SKM-1 (cell line): ENCODE data around the gene GAB1.

Experiments used
- DNase-seq: peaks from one replicate; lab custom pipeline; 2025; ENCODE audit not compliant: unreplicated experiment; lab: John Stamatoyannopoulos, UW

Gene GAB1

DNA sequence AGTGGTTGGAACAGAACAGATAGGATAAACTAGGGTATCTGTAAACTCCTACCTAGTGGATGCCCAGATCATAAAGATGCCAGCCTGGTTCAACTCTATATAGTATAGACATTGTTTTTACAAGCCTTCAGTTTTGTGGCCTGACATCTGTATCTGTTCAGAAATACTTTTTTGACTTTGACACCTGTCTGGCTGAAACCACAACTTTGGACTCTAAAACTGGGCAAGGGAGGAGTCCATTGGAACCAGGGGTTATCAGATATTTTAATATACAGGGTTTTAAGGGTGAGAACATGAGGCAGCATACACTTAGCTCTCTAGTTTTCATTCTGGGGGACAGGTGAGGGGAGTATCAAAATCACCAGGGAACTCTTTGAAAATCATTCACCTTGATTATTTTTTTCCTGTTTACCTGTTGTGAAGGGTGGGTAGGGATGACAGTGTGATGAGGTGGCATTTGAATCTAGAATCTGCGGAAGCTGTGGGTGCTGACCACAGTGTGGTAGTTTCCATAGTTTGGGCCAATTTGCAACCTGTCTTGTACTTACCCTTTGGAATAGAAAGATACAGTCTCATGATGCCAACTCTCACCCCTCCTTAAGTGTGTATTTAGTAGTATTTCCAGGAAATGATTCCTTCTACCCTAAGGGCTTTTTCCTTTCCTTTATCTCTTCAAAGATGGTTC lies 20.6 kb downstream of the GAB1 start:
- no peak for DNase-seq

DNA sequence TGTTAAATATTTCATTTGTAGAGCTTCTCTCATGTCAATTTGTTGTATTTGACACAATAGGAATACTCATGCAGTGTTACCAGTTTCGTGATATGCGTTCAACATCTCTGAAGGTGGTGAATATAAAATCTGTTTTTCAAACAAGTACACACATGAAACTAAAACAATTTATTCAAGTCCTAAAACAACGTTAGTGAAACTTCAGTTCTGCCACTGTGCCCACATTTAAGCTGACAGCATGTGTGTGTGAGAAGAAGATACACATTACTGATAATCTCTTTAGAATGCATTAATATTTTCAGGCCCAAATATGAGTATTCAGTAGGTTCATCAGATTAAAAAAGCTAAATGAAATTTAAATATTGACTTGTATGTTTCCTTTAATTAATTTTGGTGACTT lies 21.7 kb downstream of the GAB1 start:
- DNase-seq: no peak

DNA sequence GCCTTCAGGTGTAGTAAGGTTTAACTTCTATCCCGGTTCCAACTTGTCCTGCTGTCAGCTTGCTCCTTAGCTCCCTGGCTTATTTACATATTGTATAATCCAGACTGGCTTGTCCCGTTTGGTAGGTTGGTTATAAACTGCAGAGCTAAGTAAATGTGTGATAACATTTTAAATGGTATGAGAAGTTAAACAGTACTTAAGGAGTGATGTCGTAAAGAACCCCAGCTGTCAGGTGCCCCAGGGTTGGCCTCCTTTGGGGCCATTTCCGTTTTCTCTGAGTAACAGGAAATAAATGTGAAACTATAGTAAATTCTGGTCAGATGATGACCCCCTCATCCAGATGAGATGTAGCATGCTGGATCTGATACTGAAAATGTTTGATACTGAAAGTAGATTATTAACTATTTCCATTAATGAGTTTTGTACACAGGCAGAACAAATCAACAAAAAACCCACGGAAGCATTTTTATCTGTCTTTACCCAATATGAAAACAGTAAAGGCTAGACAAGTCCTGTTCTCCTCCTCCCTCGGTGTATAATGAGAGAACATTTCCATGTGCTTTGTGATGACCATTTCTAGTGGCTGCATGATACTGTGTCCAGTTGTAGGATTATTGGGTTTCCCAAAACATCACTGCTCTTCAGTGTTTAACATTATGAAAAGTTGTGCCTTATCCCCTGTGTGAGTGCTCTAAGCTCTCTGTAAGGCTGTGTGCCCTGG lies 22.4 kb downstream of the GAB1 start:
- DNase-seq: peak; percentile 33

DNA sequence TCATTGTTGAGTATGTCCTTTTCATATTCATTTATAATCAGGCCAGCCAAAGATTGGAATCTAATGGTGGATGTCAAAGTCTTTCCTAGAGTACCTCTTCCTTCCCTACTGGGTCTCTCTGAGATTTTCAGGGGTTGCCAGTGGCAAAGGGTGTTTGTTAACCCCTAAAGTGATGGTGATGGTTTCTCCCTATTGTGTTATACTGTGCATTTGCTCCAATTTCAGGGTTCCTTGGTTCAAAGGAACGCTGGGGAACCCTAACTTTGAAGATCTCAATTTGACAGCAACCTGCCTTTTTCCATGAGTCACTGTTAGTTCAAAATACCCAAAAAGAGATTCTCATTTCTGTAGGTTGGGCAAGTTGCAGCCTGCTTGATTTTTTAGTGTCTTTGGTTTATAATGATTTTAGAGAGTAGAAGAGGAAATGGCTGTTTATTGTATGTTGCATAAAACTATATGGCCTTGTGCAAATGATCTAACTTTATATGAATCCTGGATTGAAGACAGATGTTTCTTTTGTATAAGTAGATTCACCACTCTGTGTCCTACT lies 23.0 kb downstream of the GAB1 start:
- no peak for DNase-seq

DNA sequence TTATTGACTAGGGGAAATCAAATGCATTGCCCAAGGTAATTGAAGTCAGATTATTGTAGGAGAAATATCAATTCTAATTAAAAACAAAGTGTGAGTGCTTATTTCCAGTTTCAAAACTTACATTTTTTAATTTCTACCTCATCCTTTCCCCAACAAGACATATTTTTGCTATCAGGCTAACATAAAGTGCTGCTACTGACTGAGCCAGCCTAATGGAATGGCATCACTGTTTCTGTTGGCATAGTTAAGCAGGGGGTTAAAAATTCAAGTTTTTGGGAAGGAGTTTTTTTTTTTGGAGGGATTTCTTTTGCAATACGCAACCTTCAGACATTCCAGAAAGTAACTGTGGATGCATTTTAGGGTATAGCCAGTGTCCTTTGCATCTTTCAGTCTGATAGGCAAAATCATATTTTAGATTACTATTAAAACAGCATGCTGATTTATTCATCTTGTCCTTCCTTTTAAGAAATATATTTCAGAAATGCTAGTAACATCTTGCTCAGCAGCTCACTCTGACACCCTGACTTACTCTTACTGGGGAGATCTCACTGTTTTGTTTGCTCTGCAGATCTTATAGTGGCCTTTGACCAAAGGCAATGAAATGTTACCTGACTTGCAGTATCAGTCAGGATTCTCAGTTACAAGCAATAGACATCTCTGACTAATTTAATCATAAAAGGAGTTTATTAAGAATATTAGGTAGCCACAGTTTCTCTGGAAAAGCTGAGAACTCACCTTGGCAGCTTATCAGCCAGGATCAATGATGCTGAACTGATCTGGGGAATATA lies 24.4 kb downstream of the GAB1 start:
- DNase-seq: no peak

DNA sequence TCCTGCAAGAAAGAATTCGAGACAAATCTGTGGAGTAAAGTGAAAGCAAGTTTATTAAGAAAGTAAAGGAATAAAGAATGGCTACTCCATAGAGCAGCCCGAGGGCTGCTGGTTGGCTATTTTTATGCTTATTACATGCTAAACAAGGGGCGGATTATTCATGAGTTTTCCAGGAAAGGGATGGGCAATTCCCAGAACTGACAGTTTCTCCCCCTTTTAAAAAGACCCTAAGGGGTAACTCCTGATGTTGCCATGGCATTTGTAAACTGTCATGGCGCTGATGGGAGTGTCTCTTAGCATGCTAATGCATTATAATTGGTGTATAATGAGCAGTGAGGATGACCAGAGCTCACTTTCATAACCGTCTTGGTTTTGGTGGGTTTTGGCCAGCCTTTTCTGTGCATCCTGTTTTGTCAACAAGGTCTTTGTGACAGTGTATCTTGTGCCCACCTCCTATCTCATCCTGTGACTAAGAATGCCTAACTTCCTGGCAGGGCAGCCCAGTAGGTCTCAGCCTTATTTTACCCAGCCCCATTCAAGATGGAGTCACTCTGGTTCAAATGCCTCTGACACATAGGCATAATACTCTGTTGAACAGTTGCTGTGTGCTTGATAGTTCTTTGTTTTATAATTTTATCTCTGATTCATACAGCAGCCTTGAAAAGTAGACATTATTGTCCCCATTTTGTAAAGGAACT lies 25.8 kb downstream of the GAB1 start:
- no peak for DNase-seq

DNA sequence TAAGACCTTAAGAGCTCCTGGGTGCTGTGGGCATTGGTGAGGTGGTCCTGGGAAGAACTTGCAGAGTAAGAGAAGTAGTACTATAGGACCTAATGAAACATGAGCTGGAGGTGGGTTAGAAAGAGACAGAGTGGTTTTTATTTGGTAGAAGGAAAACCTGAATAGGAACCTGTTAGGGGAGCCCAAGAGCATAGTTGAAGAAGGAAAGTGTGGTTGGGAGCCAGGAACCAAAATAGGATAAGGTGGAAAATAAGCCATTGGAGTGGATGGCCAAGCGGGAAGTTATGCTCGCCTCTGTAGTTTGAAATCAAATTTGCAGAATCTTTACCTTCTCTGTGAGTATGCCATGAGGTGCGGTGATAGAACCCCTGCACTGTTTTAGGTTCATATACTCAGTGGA lies 26.7 kb downstream of the GAB1 start:
- DNase-seq: no peak

DNA sequence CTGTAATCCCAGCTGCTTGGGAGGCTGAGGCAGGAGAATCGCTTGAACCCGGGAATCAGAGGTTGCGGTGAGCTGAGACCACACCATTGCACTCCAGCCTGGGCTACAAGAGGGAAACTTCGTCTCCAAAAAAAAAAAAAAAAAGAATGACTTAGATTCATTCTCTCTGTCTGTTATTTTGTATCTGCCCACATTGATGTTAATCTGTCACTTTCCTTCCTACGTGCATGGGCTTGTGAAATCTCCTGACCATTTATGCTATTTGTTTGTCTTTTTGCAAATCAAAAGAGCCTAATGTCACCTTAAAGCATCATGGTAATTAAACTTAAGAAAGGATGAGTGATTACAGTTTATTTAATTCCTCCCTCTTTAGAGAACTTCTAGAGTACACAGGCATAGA lies 27.4 kb downstream of the GAB1 start:
- no peak for DNase-seq

DNA sequence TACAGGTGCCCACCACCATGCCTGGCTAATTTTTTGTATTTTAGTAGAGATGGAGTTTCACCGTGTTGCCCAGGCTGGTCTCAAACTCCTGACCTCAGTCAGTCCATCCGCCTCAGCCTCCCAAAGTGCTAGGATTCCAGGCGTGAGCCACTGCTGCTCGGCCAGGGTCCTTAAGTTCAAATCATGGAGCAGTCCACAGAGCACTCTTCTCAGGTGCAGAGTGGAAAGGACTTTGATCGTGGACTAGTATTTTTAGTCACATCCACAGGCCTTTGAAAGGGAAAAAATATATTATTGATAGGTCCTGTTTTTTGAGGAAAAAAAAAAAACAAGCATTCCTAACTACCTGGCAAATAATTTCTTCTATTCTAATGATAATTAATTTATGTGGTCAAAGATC lies 31.2 kb downstream of the GAB1 start:
- no peak for DNase-seq

DNA sequence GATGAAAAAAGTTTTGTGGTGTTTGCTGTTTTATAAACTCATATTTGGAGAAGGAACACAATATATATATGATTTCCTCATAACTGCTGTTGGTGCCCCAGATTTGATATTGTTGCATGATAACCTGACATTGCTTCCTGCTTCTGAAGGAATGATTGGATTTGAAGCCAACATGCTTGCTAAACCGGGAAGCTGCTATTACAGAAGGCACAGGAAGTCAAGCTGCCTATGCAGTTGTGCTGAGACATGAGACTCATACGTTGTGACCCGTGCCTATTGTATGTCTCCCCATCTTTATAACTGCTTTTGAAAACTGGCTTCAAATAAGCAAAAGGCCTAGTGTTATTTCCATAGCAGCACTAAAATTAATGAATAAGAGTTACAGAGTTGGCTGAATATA lies 32.9 kb downstream of the GAB1 start:
- no peak for DNase-seq

DNA sequence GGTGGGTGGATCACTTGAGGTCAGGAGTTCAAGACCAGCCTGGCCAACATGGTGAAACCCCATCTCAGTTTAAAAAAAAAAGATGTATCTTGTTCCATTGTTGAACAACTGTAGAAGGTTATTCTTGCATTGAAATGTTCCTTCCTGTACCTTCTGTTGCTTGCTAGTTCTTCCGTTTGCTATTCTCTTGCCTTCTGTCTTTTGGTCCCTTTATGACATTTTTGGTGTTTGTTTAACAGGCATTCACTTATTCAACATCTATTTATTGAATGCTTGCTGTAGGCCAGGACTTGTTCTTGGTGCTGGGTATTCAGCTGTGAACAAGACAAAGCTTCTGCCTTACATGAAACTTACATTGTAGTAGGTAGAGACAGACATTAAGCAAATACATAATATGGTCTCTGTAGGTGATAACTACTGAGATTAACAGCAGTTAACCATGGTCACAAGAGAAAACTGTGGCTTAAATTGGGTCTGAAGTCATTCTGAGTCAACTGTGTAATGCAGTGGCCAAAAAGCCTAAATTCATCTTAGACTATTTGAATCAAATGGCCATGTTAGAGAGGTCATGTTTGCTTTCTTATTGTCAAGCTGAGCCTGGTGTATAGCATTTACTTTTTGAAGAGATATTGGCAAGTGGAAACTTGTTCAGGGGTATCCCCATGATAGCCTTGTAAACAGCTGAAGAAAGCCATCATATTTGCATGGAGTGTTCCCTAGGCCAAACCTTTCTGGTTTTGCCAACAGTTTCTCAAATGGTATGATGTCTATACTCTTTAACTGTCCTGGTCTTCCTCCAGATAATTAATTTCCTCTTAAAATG lies 35.6 kb downstream of the GAB1 start:
- no peak for DNase-seq

DNA sequence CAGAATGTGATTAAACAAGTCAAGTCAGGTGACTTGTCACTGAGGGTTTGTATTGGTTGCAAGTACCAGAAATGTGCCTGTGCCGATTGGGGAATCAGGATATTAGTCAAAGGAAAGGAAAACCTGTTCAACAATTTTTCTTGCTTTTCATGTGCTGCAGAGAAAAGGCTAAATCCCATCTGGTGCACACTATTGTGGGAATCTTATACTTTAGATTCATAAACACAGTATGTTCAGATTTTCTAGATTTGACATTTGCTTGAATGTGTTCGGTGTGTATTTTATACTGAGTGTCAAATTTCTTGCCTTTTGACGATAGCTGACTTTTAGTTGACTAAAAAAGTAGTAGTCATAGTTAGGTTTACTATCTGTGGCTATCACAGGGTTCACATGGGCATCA lies 37.6 kb downstream of the GAB1 start:
- DNase-seq: no peak

DNA sequence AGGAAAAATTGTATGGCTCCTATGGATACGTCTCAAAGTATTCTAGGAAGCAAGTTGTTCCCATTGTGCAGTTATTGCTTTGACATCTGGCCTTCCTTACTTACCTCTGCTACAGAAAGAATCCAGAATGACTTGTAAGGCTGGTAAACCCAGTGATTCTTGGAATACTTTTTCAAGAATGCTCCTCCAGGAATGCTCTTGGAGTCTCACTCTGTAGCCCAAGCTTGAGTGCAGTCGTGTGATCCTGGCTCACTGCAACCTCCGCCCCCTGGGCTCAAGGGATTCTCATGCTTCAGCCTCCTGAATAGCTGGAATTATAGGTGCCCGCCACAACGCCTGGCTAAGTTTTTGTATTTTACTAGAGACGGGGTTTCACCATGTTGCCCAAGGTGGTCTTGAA lies 38.1 kb downstream of the GAB1 start:
- DNase-seq: no peak

DNA sequence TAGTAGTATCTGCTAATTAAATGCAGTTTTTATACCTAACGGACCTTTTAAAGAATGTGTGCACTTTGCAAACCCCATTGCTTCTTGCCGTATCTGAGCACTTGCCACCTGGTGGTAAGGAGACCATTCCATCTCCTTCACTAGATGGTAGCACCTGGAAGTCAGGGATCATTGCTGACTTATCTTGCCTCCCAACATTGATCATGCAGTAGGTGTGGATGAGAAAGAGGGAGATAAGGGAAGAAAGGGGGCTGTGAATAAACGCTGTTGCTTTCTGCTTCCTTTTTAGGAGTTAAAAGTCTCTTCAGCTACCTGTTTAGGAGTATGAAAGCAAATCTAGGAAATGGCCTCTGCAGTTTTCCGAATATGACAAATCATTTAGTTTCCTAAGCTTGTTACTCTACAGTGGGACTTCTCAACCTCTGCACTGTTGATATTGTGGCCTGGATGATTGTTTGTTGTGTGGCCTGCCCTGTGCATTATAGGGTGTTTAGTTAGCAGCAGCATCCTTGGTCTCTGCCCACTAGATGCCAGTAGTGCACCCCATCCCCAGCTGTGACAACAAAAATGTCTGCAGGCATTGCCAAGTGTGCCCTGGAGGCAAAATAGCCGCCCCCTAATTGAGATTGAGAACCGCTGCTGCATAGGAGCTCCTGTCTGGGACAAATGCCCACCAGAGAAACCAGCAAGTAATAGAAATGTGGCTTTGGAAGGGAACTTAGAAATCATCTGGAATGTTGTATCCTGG lies 38.8 kb downstream of the GAB1 start:
- DNase-seq: no peak

DNA sequence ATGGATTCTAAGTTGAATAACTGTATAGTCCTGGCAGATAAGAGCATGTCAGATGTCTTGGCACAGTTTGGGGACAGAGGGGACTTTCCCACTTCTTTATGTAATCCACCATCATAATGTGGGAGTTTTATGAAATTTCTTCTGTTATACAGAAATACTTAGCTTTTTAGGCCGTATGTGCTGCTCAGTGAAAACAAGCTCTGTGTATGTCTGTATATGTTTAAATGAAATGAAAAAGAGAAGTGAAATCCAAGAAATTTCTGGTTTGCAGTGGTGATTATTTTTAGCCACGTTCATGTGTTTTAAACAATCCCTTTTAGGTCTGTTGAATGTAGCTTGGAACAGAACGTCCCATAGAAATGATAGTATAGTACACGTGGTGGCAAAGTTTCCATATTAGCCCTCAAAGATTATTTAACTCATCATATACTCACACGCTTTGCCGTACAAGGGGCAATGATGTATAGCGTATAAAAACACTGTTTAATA lies 41.0 kb downstream of the GAB1 start:
- DNase-seq: no peak

DNA sequence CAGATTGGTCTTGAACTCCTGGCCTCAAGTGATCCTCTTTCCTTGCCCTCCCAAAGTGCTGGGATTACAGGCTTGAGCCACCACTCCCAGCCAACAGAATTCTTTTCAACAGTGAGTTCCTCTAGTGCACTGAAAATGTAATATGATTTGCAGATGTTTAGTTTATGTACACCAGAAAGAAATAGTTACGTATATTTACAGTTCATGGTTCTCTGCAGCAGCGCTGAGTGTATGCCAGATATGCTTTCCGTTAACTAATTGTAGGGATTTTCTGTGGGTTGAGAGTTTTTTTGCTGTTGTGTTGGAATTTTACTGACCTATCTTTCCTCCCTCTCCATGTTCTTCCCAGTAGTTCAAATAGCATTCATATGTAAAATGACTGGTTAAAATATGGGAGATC lies 44.0 kb downstream of the GAB1 start:
- DNase-seq: no peak

DNA sequence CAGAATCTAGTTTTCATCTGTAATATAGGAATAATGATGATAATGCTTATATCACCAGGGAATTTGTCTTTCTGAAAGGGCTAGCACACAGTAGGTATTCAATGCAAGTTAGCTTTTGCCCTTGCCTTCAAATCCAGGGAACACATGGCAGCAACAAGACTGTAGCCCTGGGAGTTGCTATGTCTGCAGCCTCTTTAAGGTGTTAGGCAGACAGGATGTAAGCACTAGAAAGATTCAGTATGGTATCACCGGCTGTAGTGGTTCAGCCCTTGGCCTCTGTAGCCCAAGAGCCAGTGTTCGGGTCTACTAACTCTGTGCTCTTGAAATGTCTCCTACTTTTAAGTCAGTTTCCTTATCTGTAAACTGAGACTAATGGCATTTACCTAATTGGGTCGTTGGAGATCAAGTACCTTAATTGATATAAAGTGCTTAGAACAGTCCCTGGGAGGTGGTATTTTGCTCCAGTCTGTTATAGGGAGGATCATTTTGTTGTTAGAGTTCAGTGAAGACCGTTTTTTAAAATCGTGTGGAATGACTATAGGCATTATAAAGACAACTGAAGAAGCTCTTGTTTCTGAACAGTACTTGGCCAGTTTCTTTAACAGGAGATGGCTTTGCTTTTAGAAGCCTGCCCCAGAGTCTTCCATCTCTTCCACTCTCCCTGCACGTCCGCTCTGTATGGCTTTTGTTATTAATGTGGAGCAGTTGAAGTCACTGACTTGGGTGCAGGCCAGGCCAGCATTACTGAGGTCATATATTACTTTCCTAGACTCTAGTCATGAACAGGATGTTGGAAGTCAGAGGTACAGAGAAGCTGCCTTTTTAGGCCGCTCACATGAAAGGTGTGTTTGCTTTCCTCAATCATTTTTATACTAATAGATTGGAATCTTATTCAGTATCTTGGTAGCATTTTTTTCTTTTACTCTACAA lies 44.8 kb downstream of the GAB1 start:
- DNase-seq: no peak

DNA sequence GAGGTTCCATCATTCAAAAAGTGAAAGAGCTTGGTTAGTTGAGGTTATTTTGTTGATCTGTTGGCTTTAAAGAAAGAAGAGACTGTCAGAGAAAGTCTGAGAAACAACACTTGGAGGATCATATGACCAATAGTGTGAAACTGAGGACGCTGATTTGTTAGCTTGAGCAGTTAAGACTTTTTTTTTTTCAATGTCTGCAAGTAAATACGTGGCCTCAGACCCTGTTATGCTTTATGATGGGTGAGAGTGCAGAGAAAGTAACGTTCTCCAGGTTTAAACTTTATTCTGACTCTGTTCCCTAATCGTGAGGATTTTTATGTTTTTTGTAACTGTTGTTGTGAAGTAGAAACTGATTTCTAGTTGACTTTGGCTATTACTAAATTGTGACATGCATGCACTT lies 45.9 kb downstream of the GAB1 start:
- DNase-seq: no peak
